GM23338 (cell line): ENCODE data around the gene TFB1M.

ENCODE experiments used
- CTCF ChIP-seq, 2 experiments: fragments of 200-600 bp in 1 of 2; sonication (generic) in 1 of 2; conservative IDR thresholded peaks; 2 replicates each; pipeline versions ENCODE4 v1.5.1 to v1.6.1; 2016 to 2017; ENCODE audit warnings: antibody characterized with exemption in 2 of 2, low read depth in 2 of 2, mild to moderate bottlenecking in 2 of 2, moderate library complexity in 1 of 2
- EZH2 ChIP-seq: fragments of 200-600 bp; sonication (generic); IDR thresholded peaks from one replicate; pipeline ENCODE4 v1.8.0; 2017; ENCODE audit warnings: antibody characterized with exemption, mild to moderate bottlenecking, low read depth; ENCODE audit not compliant: unreplicated experiment
- POLR2AphosphoS5 ChIP-seq: IDR thresholded peaks from 2 replicates; pipeline ENCODE4 v1.6.1; 2016; ENCODE audit warnings: antibody characterized with exemption, low read depth
- REST ChIP-seq: IDR thresholded peaks from one replicate; pipeline ENCODE4 v1.6.1; 2018; ENCODE audit warnings: antibody characterized with exemption; ENCODE audit not compliant: unreplicated experiment
- ZNF331 ChIP-seq: fragments of 250-450 bp; sonication (Bioruptor Pico); IDR thresholded peaks from 2 replicates; pipeline ENCODE4 v1.5.0; 2020; ENCODE audit warnings: low read depth, mild to moderate bottlenecking, moderate library complexity

- TF ChIP-seq CTCF (conservative IDR thresholded peaks at IDR 0.05; ENCODE audit: low read depth in 2 of 2) (no peak), POLR2AphosphoS5 (no peak), EZH2 (no peak), ZNF331 (CRISPR knock-in tag) (no peak), REST (no peak)
Observed at GRCh38 chr6:155291291-155291690, 23.0 kb downstream of the TFB1M start.
